ENCODE results near the gene RNF103. TPM values are rescaled to one million over a fixed set of nuclear protein-coding genes. Genes with fewer than 3 reads are reported as not detected.
A peak's percentile ranks its signal among the peaks of the same experiment; 100 is the strongest.

RNF103 gene
- total and polyA plus RNA-seq, 4 donors: 15.4 to 38.2 (median 19.4) TPM

DNA sequence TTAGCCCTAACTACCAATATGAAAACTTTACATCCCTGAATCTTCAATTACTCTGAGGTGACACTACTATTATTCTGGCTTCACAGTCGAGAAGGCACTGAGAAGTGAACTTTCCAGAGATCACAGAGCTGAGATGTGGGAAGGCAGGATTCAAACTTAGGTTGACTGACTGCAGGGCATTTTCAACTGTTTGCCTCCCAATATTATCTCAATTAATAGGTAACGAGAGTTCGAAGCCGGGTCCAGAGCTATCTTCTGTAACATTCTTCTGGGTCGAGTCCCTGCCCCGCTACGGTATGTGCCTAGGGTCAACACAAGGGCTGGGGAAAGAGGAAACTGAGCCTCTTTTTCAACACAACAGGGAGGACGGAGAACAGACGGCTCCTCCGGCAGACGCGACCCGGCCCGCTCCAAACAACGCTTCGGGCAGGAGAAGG, 61.2 kb downstream of the RNF103 start:
- H3K27ac ChIP-seq (ENCODE audit: low read depth in 1 of 2, low read length in 2 of 2): peak overlapping the region; percentile 100
- H3K9me3 ChIP-seq (ENCODE audit: control insufficient read depth in 4 of 4, low read length in 3 of 4): no peaks in the 10 kb centered on the region
- H3K9ac ChIP-seq (ENCODE audit: low read depth in 1 of 2, low read length in 2 of 2): peak overlapping the region; percentile 99
- WGBS: under 1% methylated on average over 16 of the region's 16 CpGs
- peak overlapping the region; percentile 77 to 99 (median 80) for H3K4me3 ChIP-seq (ENCODE audit: low read depth in 1 of 3, low read length in 3 of 3)
- TF ChIP-seq RAD21 (IDR thresholded peaks at IDR 0.05) (peak in 1 of 2 donors; percentile 38), NR2F2 (IDR thresholded peaks at IDR 0.05) (no peak), SP1 (IDR thresholded peaks at IDR 0.05) (no peak), RXRA (IDR thresholded peaks at IDR 0.05) (peak in 1 of 2 donors; percentile 4)
- peaks cover 0 to 17% (median 8%) of the 10 kb centered on the region in 4 donors for H3K4me1 ChIP-seq (ENCODE audit: control insufficient read depth in 4 of 4, insufficient read depth in 4 of 4, low read length in 3 of 4)
- no peak for DNase-seq (ENCODE audit: low spot score)
- no peaks in the 10 kb centered on the region for H3K27me3 ChIP-seq (ENCODE audit: control insufficient read depth in 4 of 4, insufficient read depth in 4 of 4, low read length in 3 of 4)
- H3K36me3 ChIP-seq (ENCODE audit: control insufficient read depth in 4 of 4, insufficient read depth in 3 of 4, low read depth in 1 of 4, low read length in 3 of 4): no peaks in the 10 kb centered on the region

- 96% methylated on average over 2 of the region's 2 CpGs for WGBS
- no peak for DNase-seq (ENCODE audit: low spot score)
- Histone ChIP-seq H3K4me3 (ENCODE audit: low read depth in 1 of 3, low read length in 3 of 3) (no peak overlapping the region), H3K27me3 (ENCODE audit: control insufficient read depth in 4 of 4, insufficient read depth in 4 of 4, low read length in 3 of 4) (no peaks in the 10 kb centered on the region), H3K9ac (ENCODE audit: low read depth in 1 of 2, low read length in 2 of 2) (no peak overlapping the region), H3K36me3 (ENCODE audit: control insufficient read depth in 4 of 4, insufficient read depth in 3 of 4, low read depth in 1 of 4, low read length in 3 of 4) (no peaks in the 10 kb centered on the region), H3K27ac (ENCODE audit: low read depth in 1 of 2, low read length in 2 of 2) (no peak overlapping the region), H3K9me3 (ENCODE audit: control insufficient read depth in 4 of 4, low read length in 3 of 4) (no peaks in the 10 kb centered on the region), H3K4me1 (ENCODE audit: control insufficient read depth in 4 of 4, insufficient read depth in 4 of 4, low read length in 3 of 4) (peaks cover 0 to 13% (median 8%) of the 10 kb centered on the region in 4 donors)
- TF ChIP-seq, protein P1, sequence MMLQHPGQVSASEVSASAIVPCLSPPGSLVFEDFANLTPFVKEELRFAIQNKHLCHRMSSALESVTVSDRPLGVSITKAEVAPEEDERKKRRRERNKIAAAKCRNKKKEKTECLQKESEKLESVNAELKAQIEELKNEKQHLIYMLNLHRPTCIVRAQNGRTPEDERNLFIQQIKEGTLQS (IDR thresholded peaks at IDR 0.05): no peak
- TF ChIP-seq HNF4G (IDR thresholded peaks at IDR 0.05) (no peak), ZBTB33 (IDR thresholded peaks at IDR 0.05) (no peak), NR2F2 (IDR thresholded peaks at IDR 0.05) (no peak), FOXA2 (IDR thresholded peaks at IDR 0.05) (no peak), SP1 (IDR thresholded peaks at IDR 0.05) (no peak), YY1 (IDR thresholded peaks at IDR 0.05) (no peak), RXRA (IDR thresholded peaks at IDR 0.05) (no peak), MAX (IDR thresholded peaks at IDR 0.05) (no peak), EGR1 (IDR thresholded peaks at IDR 0.05; ENCODE audit: low read depth in 2 of 2) (no peak), TAF1 (conservative IDR thresholded peaks at IDR 0.05) (no peak), GABPA (IDR thresholded peaks at IDR 0.05 in 1 of 2, conservative IDR thresholded peaks at IDR 0.05 in 1 of 2) (no peak), FOXA1 (IDR thresholded peaks at IDR 0.05) (no peak), JUND (IDR thresholded peaks at IDR 0.05) (no peak), HNF4A (conservative IDR thresholded peaks at IDR 0.05) (no peak)
- TF ChIP-seq, protein P2, sequence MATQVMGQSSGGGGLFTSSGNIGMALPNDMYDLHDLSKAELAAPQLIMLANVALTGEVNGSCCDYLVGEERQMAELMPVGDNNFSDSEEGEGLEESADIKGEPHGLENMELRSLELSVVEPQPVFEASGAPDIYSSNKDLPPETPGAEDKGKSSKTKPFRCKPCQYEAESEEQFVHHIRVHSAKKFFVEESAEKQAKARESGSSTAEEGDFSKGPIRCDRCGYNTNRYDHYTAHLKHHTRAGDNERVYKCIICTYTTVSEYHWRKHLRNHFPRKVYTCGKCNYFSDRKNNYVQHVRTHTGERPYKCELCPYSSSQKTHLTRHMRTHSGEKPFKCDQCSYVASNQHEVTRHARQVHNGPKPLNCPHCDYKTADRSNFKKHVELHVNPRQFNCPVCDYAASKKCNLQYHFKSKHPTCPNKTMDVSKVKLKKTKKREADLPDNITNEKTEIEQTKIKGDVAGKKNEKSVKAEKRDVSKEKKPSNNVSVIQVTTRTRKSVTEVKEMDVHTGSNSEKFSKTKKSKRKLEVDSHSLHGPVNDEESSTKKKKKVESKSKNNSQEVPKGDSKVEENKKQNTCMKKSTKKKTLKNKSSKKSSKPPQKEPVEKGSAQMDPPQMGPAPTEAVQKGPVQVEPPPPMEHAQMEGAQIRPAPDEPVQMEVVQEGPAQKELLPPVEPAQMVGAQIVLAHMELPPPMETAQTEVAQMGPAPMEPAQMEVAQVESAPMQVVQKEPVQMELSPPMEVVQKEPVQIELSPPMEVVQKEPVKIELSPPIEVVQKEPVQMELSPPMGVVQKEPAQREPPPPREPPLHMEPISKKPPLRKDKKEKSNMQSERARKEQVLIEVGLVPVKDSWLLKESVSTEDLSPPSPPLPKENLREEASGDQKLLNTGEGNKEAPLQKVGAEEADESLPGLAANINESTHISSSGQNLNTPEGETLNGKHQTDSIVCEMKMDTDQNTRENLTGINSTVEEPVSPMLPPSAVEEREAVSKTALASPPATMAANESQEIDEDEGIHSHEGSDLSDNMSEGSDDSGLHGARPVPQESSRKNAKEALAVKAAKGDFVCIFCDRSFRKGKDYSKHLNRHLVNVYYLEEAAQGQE (IDR thresholded peaks at IDR 0.05): no peak
- TF ChIP-seq, protein P3, sequence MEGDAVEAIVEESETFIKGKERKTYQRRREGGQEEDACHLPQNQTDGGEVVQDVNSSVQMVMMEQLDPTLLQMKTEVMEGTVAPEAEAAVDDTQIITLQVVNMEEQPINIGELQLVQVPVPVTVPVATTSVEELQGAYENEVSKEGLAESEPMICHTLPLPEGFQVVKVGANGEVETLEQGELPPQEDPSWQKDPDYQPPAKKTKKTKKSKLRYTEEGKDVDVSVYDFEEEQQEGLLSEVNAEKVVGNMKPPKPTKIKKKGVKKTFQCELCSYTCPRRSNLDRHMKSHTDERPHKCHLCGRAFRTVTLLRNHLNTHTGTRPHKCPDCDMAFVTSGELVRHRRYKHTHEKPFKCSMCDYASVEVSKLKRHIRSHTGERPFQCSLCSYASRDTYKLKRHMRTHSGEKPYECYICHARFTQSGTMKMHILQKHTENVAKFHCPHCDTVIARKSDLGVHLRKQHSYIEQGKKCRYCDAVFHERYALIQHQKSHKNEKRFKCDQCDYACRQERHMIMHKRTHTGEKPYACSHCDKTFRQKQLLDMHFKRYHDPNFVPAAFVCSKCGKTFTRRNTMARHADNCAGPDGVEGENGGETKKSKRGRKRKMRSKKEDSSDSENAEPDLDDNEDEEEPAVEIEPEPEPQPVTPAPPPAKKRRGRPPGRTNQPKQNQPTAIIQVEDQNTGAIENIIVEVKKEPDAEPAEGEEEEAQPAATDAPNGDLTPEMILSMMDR (IDR thresholded peaks at IDR 0.05; ENCODE audit: low read depth, low read length, missing input control): no peak
Observed at GRCh38 chr2:86557836-86558235, 65.8 kb downstream of the RNF103 start.

Data from liver (tissue), 9 donors.